GM12878 (cell line): Measurements from ENCODE around the gene MYH9. TPM values are rescaled to one million over a fixed set of nuclear protein-coding genes. Genes with fewer than 3 reads are reported as not detected.

Source experiments
- ATAC-seq: fragments of 200-7000 bp; cut with Tn5 transposase; 3 replicates; pipeline ENCODE4 v1.9.1; 2020; ENCODE audit warnings: mild to moderate bottlenecking, moderate library complexity
- BruUV-seq: library from RNA; stranded (reverse); fragments of 400-500 nt; replicated peaks from 2 replicates; lab custom pipeline; 2021; lab: Mats Ljungman, UMichigan
- CTCF ChIA-PET: fragments of 300-600 bp; sonication (Branson Sonifier 250); formaldehyde crosslinking; extraction: SDS; loops from one replicate; lab custom pipeline; 2021; ENCODE audit warnings: inconsistent platforms; lab: Yijun Ruan, JAX
- POLR2A ChIA-PET: fragments of 350-600 bp; formaldehyde crosslinking; extraction: SDS; loops from one replicate; lab custom pipeline; 2021; ENCODE audit warnings: inconsistent platforms; lab: Charles Lee
- RAD21 ChIA-PET: fragments of 300-600 bp; sonication (Branson Sonifier 250); formaldehyde crosslinking; loops from one replicate; lab custom pipeline; 2023; ENCODE audit warnings: antibody characterized with exemption; ENCODE audit not compliant: unreplicated experiment; lab: Charles Lee
- SMC1A ChIA-PET: fragments of 300-600 bp; sonication (Branson Sonifier 250); formaldehyde crosslinking; loops from one replicate; lab custom pipeline; 2023; ENCODE audit not compliant: unreplicated experiment, uncharacterized antibody; lab: Charles Lee
- DNase-seq: peaks from one replicate; pipeline ENCODE4 v3.0.0-alpha.2; 2011; ENCODE audit warnings: low read depth, low spot score
- FAIRE-seq: peaks from 3 replicates; lab custom pipeline; 2011; peaks lifted over from hg19 to GRCh38; lab: Jason Lieb, UNC
- H2AFZ ChIP-seq: 2 replicates; pipeline ENCODE4 v1.6.0; 2011; ENCODE audit warnings: low read depth, low read length, control low read depth; ENCODE audit not compliant: control insufficient read depth
- H3K27ac ChIP-seq: 2 replicates; pipeline ENCODE4 v1.5.1; 2011; ENCODE audit warnings: control low read depth; ENCODE audit not compliant: control insufficient read depth, insufficient read depth
- H3K27me3 ChIP-seq, 2 experiments: replicated peaks in 1 of 2; 2 replicates each; pipeline versions ENCODE4 v1.6.0 to v1.6.1; 2011; ENCODE audit warnings: low read length in 1 of 2; ENCODE audit not compliant: control insufficient read depth in 2 of 2, insufficient read depth in 2 of 2
- H3K36me3 ChIP-seq, 2 experiments: 2 replicates each; pipeline ENCODE4 v1.5.1; 2011; ENCODE audit warnings: low read length in 1 of 2; ENCODE audit not compliant: control insufficient read depth in 2 of 2, insufficient read depth in 2 of 2
- H3K4me1 ChIP-seq: 2 replicates; pipeline ENCODE4 v1.6.1; 2011; ENCODE audit warnings: mild to moderate bottlenecking, low read length, moderate library complexity, mixed read lengths; ENCODE audit not compliant: control insufficient read depth, insufficient read depth
- H3K4me2 ChIP-seq: 2 replicates; pipeline ENCODE4 v1.6.0; 2011; ENCODE audit warnings: control low read depth; ENCODE audit not compliant: control insufficient read depth, insufficient read depth
- H3K4me3 ChIP-seq: fragments of 200-600 bp; sonication (generic); 2 replicates; pipeline ENCODE4 v1.5.1; 2016
- H3K79me2 ChIP-seq: 2 replicates; pipeline ENCODE4 v1.6.0; 2011; ENCODE audit warnings: low read length; ENCODE audit not compliant: control insufficient read depth, insufficient read depth
- H3K9ac ChIP-seq: 2 replicates; pipeline ENCODE4 v1.8.0; 2011; ENCODE audit warnings: low read length, control low read depth, mixed read lengths; ENCODE audit not compliant: control insufficient read depth, insufficient read depth
- H3K9me3 ChIP-seq: replicated peaks from 3 replicates; pipeline ENCODE4 v1.5.1; 2011; ENCODE audit warnings: mild to moderate bottlenecking, low read length; ENCODE audit not compliant: control insufficient read depth, insufficient read depth
- H4K20me1 ChIP-seq: 2 replicates; pipeline ENCODE4 v1.6.0; 2011; ENCODE audit not compliant: control insufficient read depth, insufficient read depth
- CREM ChIP-seq: IDR thresholded peaks from 2 replicates; pipeline ENCODE4 v1.6.1; 2014; ENCODE audit warnings: antibody characterized with exemption, low read depth
- NFYB ChIP-seq: IDR thresholded peaks from 2 replicates; pipeline ENCODE4 v1.6.1; 2011; ENCODE audit warnings: low read depth, mild to moderate bottlenecking, low read length, improper control_type of control experiment, moderate library complexity; ENCODE audit not compliant: insufficient read depth
- RAD51 ChIP-seq: fragments of 450-650 bp; IDR thresholded peaks from 2 replicates; pipeline ENCODE4 v1.6.1; 2016; ENCODE audit warnings: moderate library complexity, mild to moderate bottlenecking, inconsistent platforms
- STAT3 ChIP-seq: IDR thresholded peaks from 2 replicates; pipeline ENCODE4 v1.6.1; 2011; ENCODE audit warnings: low read depth, low read length, improper control_type of control experiment
- SUPT20H ChIP-seq: IDR thresholded peaks from 2 replicates; pipeline ENCODE4 v1.6.1; 2011; ENCODE audit warnings: low read depth, mild to moderate bottlenecking, low read length, moderate library complexity, borderline replicate concordance; ENCODE audit not compliant: control insufficient read depth
- WGBS: methylation state at CpG from one replicate; pipeline ENCODE4 v1.1.6; 2016; ENCODE audit warnings: low lambda C conversion rate; ENCODE audit not compliant: insufficient replicate concordance, insufficient coverage; ENCODE audit errors: missing lambda C conversion rate; 5-methylcytosine and 5-hydroxymethylcytosine counted together
- in situ Hi-C: fragments of 300-500 bp; cut with MboI; formaldehyde crosslinking; loops from 9 replicates; pipeline ENCODE4 v1.14.3; 2018; ENCODE audit warnings: mixed read lengths
- intact Hi-C: fragments of 100-400 bp; cut with micrococcal nuclease; formaldehyde crosslinking; loops from one replicate; pipeline ENCODE4 v1.14.2; 2022; ENCODE audit not compliant: unreplicated experiment
- polyA plus RNA-seq, 11 experiments: library from polyadenylated mRNA; depleted of rRNA in 4 of 11; unstranded in 6 of 11; stranded (reverse) in 5 of 11; fragments of >200 nt; fragmentation: Nextera tagmentation in 4 of 11; fragmentation: Illumina TruSeq in 1 of 11; extraction: Ambion mirVana in 4 of 11; extraction: Trizol in 1 of 11; gene quantifications; 1 replicate in 1 of 11; 2 replicates in 10 of 11; pipeline versions ENCODE4 v1.2.1 to v1.2.3, GENCODE V29; 2011 to 2016; ENCODE audit warnings: inconsistent platforms in 2 of 11, missing spikeins in 2 of 11, low read depth in 1 of 11
- total RNA-seq, 4 experiments: library from RNA; depleted of rRNA in 3 of 4; stranded (reverse); fragments of >200 nt in 3 of 4; fragmentation: Illumina TruSeq in 1 of 4; extraction: Trizol in 1 of 4; gene quantifications; 2 replicates each; pipeline versions ENCODE4 v1.2.1 to v1.2.3, GENCODE V29; 2013 to 2021
- TF ChIP-seq, protein P1 (sequence below): IDR thresholded peaks from 2 replicates; pipeline ENCODE4 v1.6.1; 2012; ENCODE audit warnings: low read depth, low read length, improper control_type of control experiment

MYH9 gene
- total and polyA plus RNA-seq, 10 of the 15 experiments (the other 5 are each of a cell fraction or from before 2014, with no cell fraction given), result 5.1 to 525 (median 145) TPM

DNA sequence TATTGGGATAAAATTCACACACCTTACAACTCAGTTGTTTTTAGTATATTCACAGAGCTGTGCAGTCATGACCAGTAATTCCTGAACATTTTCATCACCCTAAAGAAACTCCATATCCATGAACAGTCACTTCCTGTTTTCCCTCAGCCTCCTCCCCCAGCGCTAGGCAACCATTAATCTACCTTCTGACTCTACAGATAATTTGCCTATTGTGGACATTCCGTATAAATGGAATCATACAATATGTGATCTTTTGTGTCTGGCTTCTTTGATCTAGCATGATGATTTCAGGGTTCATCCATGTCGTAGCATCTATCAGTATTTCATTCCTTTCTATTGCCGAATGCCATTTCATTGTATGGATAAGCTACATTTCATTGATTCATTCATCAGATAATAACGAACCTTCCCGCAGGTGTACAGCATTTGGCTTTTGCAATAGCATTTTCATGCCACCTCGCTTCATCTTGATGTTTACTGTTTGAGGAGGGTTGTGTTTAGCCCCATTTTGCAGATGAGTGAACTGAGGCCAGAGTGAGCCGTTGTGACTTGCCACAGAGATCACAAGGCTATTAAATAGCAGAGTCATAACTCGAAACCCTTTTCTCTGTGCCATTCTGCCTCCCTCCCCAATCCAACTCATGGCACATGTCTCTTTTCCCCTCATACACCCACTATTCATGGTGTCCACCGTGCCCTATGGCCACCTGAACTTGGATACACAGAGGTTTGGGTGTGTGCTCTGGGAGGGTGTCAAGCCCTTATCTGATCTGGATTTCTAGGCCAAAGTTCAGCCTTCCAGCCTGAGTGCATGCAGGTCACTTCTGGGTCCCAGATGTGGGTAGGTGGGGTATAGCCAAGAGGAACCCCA is 11.1 kb upstream of the MYH9 start (continued):
- TF ChIP-seq, protein P1, sequence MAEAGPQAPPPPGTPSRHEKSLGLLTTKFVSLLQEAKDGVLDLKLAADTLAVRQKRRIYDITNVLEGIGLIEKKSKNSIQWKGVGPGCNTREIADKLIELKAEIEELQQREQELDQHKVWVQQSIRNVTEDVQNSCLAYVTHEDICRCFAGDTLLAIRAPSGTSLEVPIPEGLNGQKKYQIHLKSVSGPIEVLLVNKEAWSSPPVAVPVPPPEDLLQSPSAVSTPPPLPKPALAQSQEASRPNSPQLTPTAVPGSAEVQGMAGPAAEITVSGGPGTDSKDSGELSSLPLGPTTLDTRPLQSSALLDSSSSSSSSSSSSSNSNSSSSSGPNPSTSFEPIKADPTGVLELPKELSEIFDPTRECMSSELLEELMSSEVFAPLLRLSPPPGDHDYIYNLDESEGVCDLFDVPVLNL, result no peak
- TF ChIP-seq STAT3 (no peak), NFYB (no peak), SUPT20H (no peak)
- TF ChIP-seq, all 136 proteins: peak for 0

DNA sequence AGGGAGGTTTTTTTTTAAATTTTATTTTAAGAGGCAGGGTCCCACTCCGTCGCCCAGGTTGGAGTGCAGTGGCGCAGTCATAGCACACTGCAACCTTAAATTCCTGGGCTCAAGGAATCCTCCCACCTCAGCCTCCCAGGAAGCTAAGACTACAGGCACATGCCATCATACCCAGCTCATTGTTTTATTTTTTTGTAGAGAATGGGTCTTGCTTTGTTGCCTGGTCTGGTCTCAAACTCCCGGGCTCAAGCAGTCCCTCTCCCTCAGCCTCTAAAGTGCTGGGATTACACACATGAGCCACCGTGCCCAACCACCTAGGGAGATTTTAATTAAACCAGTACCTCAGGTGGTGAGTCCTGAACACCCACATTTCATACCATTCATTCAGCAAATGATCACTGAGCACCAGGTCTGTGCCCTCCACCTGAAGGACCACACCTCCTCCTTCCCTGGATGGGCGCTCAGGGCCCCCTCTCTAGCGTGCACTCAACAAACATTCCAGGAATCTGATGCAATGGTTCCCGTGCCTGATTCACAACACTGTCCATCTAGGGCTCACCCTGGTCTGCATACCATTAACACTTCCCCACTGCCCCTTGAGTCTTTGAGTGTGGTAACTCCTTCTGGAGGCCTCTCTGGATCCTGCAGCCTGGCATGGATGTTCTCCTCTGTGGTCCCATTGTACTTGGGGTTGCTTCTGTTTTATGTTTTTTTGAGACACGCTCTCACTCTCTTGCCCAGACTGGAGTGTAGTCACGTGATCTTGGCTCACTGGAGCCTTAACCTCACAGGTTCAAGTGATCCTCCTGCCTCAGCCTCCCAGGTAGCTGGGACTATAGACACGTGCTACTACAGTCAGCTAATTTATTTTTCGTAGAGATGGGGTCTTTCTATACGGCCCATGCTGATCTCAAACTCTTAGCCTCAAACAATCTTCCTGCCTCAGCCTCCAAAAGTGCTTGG is 9.6 kb upstream of the MYH9 start:
- ChIA-PET SMC1A (interaction anchor here (1.6 kb wide), 1 partner anchor 10 kb away, joined by 3 read pairs; the partner anchor contains the start of gene MYH9), CTCF (interaction anchor here (1.4 kb wide), 1 partner anchor 73 kb away, joined by 5 read pairs; no protein-coding TSS in a partner anchor), POLR2A (no interaction called here), RAD21 (interaction anchor here (0.9 to 1.0 kb wide), 2 partner anchors 9 to 22 kb away, joined by 4 read pairs; partner anchors contain the start of gene MYH9)
- intact Hi-C loops (no loop called here), in situ Hi-C loops (no loop called here)
- Histone ChIP-seq H3K79me2 (no peaks in the 10 kb centered on the region), H3K27ac (no peak overlapping the region), H3K36me3 (no peaks in the 10 kb centered on the region), H3K27me3 (no peaks in the 10 kb centered on the region), H2AFZ (no peak overlapping the region), H3K4me3 (no peak overlapping the region), H3K9ac (no peak overlapping the region), H3K4me1 (no peaks in the 10 kb centered on the region; the same call in 1 of the 2 replicates), H4K20me1 (no peaks in the 10 kb centered on the region), H3K4me2 (no peak overlapping the region), H3K9me3 (no peaks in the 10 kb centered on the region)
- whole genome bisulfite sequencing, result 83% methylated on average over 13 of the region's 13 CpGs
- FAIRE-seq (peak; percentile 23), DNase-seq (no peak), ATAC-seq (no peak)
- peak; percentile 38; the same call in 1 of the 2 replicates for TF ChIP-seq RAD51
- TF ChIP-seq CREM, result no peak
- no TSS peak for BruUV-seq
